ENCODE results near the gene NADSYN1.

Gene NADSYN1

DNA sequence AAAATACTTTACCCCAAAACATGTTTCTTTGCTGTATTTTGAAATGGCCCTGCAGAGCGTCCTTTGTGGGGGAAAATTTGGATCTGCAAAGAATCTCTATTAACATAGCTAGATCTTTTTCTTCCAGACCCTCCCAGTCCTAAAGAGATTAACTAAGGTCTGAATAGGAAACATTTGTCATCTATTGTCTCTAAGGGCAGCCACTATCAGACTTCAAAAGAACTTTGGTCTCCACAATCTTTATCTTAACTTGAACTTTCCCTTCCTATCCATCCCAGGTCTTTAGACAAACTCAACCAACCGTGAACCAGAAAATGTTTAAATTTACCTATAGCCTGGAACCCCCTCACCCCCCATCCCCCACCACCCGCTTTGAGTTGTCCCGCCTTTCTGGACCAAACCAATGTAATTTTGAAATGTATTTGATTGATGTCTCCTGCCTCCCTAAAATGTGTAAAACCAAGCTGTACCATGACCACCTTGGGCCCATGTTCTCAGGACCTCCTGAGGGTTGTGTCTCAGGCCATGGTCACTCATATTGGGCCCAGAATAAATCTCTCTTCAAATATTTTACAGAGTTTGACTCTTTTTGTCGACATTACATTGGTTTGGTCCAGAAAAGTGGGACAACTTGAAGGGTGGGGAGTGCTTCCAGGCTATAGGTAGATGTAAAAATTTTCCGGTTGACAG, 91.7 kb downstream of the NADSYN1 start:
- DNase-seq (ENCODE audit: low read depth in 2 of 3, low spot score in 2 of 3), result no peak

DNA sequence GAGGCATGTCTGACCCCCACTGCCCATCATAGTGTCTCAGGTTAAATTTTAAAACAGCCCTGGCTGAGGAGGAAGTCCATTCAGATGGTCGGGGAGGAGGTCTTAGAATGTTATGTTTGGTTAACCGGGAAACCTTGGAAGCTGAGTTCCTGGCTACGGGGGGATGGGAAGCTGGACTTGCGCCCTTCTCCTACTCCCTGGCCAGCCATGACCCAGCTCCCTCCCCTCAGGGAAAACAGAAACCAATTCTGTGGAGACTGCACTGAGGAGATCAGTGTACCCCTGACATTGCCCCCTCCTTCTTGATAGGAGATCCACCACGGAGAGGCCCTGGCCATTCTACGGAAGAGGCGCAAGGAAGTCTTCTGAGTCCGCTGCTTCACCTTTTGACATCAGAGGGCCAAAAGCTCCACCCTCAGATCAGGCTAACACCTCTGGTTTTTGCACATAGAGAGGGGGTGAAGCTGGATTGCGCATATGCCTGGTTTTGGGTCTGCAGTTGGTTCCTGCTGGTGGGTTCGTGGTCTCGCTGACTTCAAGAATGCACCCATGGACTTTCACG, 92.5 kb downstream of the NADSYN1 start:
- DNase-seq (ENCODE audit: low read depth in 2 of 3, low spot score in 2 of 3), result no peak

DNA sequence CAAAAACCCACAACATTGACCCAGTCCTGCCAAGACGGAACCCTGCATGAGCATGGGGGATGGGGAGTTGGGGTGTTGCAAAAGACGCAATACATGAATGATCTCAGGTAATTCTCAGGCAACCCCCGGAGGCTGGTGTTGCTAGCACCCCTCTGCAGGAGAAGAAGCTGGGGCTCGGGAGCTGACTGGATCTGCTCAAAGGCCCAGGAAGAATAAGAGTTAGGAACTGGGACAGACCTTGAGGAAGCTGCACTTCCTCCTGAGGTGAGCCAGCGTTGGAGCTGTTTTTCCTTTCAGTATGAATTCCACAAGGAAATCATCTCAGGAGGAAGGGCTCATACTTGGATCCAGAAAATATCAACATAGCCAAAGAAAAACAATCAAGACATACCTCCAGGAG, 95.1 kb downstream of the NADSYN1 start, which contains the start of gene KRTAP5-9:
Gene KRTAP5-9, plus strand, starts transcription at position 301 of the 400 bp plus-strand sequence. CDS start 238 bp downstream, outside the sequence.
- no peak for DNase-seq (ENCODE audit: low read depth in 2 of 3, low spot score in 2 of 3)

DNA sequence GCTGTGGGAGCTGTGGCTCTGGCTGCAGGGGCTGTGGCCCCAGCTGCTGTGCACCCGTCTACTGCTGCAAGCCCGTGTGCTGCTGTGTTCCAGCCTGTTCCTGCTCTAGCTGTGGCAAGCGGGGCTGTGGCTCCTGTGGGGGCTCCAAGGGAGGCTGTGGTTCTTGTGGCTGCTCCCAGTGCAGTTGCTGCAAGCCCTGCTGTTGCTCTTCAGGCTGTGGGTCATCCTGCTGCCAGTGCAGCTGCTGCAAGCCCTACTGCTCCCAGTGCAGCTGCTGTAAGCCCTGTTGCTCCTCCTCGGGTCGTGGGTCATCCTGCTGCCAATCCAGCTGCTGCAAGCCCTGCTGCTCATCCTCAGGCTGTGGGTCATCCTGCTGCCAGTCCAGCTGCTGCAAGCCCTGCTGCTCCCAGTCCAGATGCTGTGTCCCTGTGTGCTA, 95.7 kb downstream of the NADSYN1 start:
- DNase-seq (ENCODE audit: low read depth in 2 of 3, low spot score in 2 of 3), result no peak
